GM13977 (cell line): ENCODE results near the gene SERTAD4.

ENCODE experiments used
- DNase-seq: peaks from one replicate; pipeline ENCODE4 v3.0.0; 2012; ENCODE audit warnings: low spot score
- in situ Hi-C: fragments of 300-500 bp; cut with MboI; formaldehyde crosslinking; loops from one replicate; pipeline ENCODE4 v1.12.0; 2022; ENCODE audit warnings: low sequenced_read_pairs, low pct_unique_long_range_greater_than_20kb, mixed read lengths, inconsistent platforms; ENCODE audit not compliant: unreplicated experiment
- TF ChIP-seq, protein P1 (sequence below): IDR thresholded peaks from 2 replicates; pipeline ENCODE4 v1.5.1; 2012; ENCODE audit warnings: mild to moderate bottlenecking, control low read depth; ENCODE audit not compliant: insufficient read depth; ENCODE audit errors: extremely low read depth, missing control alignments

SERTAD4 gene

DNA sequence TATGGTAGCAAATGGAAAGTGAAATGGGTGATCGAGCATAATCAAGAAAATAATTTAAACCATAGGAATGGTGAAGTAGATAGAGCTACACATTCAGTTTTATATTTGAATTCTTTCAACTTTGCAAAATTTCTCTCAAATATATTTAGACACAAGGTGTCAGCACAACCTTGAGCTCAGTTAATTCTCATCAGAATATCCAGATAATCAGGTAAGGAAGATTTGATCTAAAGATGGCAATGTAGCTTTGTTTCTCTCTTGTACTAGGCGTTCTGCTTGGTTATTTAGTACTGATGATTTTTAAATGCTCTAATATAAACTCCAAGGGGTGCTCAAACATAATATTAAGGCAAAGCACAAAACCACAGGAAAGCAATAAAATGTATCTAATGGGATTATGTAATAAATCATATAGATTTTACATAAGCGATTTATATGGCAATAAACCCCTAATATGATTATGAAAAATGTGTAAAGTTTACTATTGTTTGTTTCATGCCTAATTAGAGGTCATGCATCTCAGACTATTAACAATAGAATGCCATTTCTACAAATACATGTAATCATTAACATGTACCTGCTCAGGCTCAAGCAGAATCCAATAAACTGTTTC lies 32.4 kb upstream of the SERTAD4 start:
- in situ Hi-C loops, result no loop called here
- DNase-seq, result no peak
- TF ChIP-seq, protein P1, sequence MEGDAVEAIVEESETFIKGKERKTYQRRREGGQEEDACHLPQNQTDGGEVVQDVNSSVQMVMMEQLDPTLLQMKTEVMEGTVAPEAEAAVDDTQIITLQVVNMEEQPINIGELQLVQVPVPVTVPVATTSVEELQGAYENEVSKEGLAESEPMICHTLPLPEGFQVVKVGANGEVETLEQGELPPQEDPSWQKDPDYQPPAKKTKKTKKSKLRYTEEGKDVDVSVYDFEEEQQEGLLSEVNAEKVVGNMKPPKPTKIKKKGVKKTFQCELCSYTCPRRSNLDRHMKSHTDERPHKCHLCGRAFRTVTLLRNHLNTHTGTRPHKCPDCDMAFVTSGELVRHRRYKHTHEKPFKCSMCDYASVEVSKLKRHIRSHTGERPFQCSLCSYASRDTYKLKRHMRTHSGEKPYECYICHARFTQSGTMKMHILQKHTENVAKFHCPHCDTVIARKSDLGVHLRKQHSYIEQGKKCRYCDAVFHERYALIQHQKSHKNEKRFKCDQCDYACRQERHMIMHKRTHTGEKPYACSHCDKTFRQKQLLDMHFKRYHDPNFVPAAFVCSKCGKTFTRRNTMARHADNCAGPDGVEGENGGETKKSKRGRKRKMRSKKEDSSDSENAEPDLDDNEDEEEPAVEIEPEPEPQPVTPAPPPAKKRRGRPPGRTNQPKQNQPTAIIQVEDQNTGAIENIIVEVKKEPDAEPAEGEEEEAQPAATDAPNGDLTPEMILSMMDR, result no peak

DNA sequence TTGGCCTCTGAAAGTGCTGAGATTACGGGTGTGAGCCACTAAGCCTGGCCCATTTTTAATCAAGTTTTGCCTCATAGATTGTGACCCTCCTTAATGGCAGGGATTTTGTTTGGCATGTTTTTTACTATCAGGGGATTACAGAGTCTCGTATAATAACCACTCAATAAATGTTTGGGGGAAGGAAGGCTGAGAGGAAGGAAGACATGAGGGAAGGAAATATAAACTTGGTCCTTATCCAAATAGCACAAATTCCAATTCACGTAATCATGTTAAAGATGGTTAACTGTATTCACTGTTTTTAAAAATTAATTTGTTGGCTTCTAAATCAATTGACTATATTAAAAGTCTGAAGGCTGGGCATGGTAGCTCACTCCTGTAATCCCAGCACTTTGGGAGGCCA lies 30.9 kb upstream of the SERTAD4 start:
- no peak for DNase-seq
- in situ Hi-C loops, result no loop called here
- TF ChIP-seq, protein P1, result no peak

GRCh38 chr1:210207597-210208450 lies 24.8 kb upstream of the SERTAD4 start:
- no peak for DNase-seq
- in situ Hi-C loops, result no loop called here
- TF ChIP-seq, protein P1, result no peak

DNA sequence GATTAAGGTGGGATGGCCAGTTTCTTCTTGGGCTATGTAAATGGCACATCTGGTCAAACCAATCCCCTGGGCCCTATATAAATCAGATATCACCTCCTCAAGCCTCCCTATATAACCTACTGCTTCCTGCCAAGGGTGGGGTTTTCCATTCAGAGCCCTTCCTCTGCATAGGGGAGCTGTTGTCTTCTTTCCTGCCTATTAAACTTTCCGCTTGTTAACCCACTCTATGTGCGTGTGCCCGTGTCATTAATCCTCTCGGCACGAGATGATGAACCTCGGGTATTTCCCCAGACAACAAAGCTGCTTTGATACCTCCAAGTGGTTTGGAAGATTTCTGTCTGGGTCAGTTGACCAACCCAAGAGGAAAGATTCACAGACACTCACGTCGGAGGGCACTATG lies 19.3 kb upstream of the SERTAD4 start:
- TF ChIP-seq, protein P1, result no peak
- no peak for DNase-seq
- in situ Hi-C loops, result no loop called here

- DNase-seq, result no peak
- TF ChIP-seq, protein P1, result no peak
Observed at GRCh38 chr1:210214573-210215409, 17.8 kb upstream of the SERTAD4 start.

GRCh38 chr1:210217482-210217881 lies 15.1 kb upstream of the SERTAD4 start:
- in situ Hi-C loops, result no loop called here
- TF ChIP-seq, protein P1, result no peak
- no peak for DNase-seq

More at GRCh38 chr1:210214573-210215409, 17.8 kb upstream of the SERTAD4 start:
- in situ Hi-C loops, result no loop called here
